Panc1 (cell line): ENCODE measurements around the gene TFAP2D. TPM values are rescaled to one million over a fixed set of nuclear protein-coding genes. Genes with fewer than 3 reads are reported as not detected.
A peak's percentile ranks its signal among the peaks of the same experiment; 100 is the strongest.

Experiments
- ATAC-seq: fragments of 200-7000 bp; cut with Tn5 transposase; 2 replicates; pipeline ENCODE4 v1.9.1; 2020; ENCODE audit warnings: mild to moderate bottlenecking, moderate library complexity
- BruUV-seq: library from RNA; stranded (reverse); fragments of 400-500 nt; replicated peaks from 2 replicates; lab custom pipeline; 2021; lab: Mats Ljungman, UMichigan
- CTCF ChIA-PET: fragments of 300-600 bp; sonication (Branson Sonifier 250); formaldehyde crosslinking; loops from one replicate; lab custom pipeline; 2022; ENCODE audit warnings: antibody characterized with exemption; lab: Charles Lee
- POLR2A ChIA-PET: fragments of 300-600 bp; sonication (Branson Sonifier 250); formaldehyde crosslinking; loops from one replicate; lab custom pipeline; 2022; ENCODE audit warnings: antibody characterized with exemption; lab: Charles Lee
- DNase-seq: peaks from one replicate; pipeline ENCODE4 v3.0.0-alpha.2; 2010; ENCODE audit warnings: low read depth, low spot score
- H3K27ac ChIP-seq: 2 replicates; pipeline ENCODE4 v1.5.1; 2011; ENCODE audit warnings: mild to moderate bottlenecking, low read length, inconsistent platforms
- H3K27me3 ChIP-seq: fragments of 200-500 bp; sonication (Bioruptor generic); 2 replicates; pipeline ENCODE4 v1.6.0; 2014; ENCODE audit warnings: low read length, inconsistent platforms; ENCODE audit not compliant: control insufficient read depth, insufficient read depth
- H3K36me3 ChIP-seq: fragments of 200-500 bp; sonication (Bioruptor generic); 2 replicates; pipeline ENCODE4 v1.5.1; 2014; ENCODE audit warnings: inconsistent platforms, mild to moderate bottlenecking, low read length, moderate library complexity; ENCODE audit not compliant: control insufficient read depth, insufficient read depth
- H3K4me1 ChIP-seq: 2 replicates; pipeline ENCODE4 v1.5.1; 2011; ENCODE audit warnings: inconsistent platforms, mild to moderate bottlenecking, low read length, moderate library complexity; ENCODE audit not compliant: control insufficient read depth, insufficient read depth
- H3K4me3 ChIP-seq, 2 experiments: 2 replicates each; pipeline ENCODE4 v1.5.1; 2011 to 2012; ENCODE audit warnings: low read depth in 2 of 2, low read length in 2 of 2, mild to moderate bottlenecking in 2 of 2, inconsistent platforms in 1 of 2, moderate library complexity in 1 of 2
- H3K9me3 ChIP-seq: fragments of 200-500 bp; sonication (Bioruptor generic); 2 replicates; pipeline ENCODE4 v1.5.1; 2014; ENCODE audit warnings: low read depth, mild to moderate bottlenecking, inconsistent platforms, low read length, moderate library complexity; ENCODE audit not compliant: control insufficient read depth, insufficient read depth
- CTCF ChIP-seq: fragments of 450-650 bp; IDR thresholded peaks from 2 replicates; pipeline ENCODE4 v1.5.1; 2017; ENCODE audit warnings: mild to moderate bottlenecking
- POLR2AphosphoS5 ChIP-seq: IDR thresholded peaks from 2 replicates; pipeline ENCODE4 v1.6.1; 2012; ENCODE audit warnings: mild to moderate bottlenecking, low read depth, low read length, moderate library complexity
- REST ChIP-seq, 2 experiments: IDR thresholded peaks; 2 replicates each; pipeline ENCODE4 v1.6.1; 2011 to 2012; ENCODE audit warnings: low read depth in 2 of 2, control low read depth in 1 of 2, low read length in 1 of 2, mild to moderate bottlenecking in 1 of 2, moderate library complexity in 1 of 2; ENCODE audit not compliant: insufficient read depth in 1 of 2
- SIN3A ChIP-seq: IDR thresholded peaks from 2 replicates; pipeline ENCODE4 v1.6.1; 2012; ENCODE audit warnings: low read depth, mild to moderate bottlenecking, low read length, moderate library complexity, borderline replicate concordance; ENCODE audit not compliant: insufficient read depth
- TCF7L2 ChIP-seq: IDR thresholded peaks from 2 replicates; pipeline ENCODE4 v1.6.1; 2011; ENCODE audit warnings: mild to moderate bottlenecking, low read depth, low read length, inconsistent platforms
- in situ Hi-C: cut with HindIII; loops from 2 replicates; pipeline ENCODE4 v1.10.0; 2016; ENCODE audit warnings: low sequenced_read_pairs, low pct_unique_long_range_greater_than_20kb
- intact Hi-C: fragments of 100-400 bp; cut with micrococcal nuclease; formaldehyde crosslinking; loops from one replicate; pipeline ENCODE4 v1.10.0; 2022; ENCODE audit not compliant: unreplicated experiment
- total RNA-seq: library from RNA; stranded (reverse); gene quantifications from one replicate; pipeline ENCODE4 v1.2.1, GENCODE V29; 2021; ENCODE audit not compliant: unreplicated experiment

TFAP2D gene
- total RNA-seq, 1 experiment from 2014 or later = not detected

DNA sequence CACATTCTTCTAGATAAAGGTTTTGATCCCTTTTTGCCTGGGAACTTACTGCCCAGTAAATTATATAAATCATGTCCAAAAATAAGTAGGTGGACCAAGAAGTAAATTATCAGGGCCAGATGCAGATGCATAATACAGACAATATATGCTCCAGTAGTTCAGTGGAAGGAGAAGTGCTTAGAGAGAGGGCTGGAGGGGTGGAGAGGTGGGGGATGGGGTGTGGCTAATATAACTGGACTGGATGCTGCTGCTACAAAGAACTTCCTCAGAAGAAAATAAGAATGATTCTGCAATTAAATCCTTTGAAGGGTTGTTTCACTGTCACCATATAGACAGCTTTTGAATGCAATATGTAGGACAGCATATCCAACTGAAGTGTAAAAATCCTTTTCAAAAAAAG lies 14.8 kb upstream of the TFAP2D start:
- H3K4me3 ChIP-seq = no peak overlapping the region
- TF ChIP-seq REST (IDR thresholded peaks at IDR 0.05; ENCODE audit: insufficient read depth in 1 of 2, low read depth in 2 of 2, low read length in 1 of 2) (no peak), POLR2AphosphoS5 (no peak), CTCF (no peak), SIN3A (no peak), TCF7L2 (no peak)
- intact Hi-C loops (no loop called here), in situ Hi-C loops (no loop called here)
- H3K9me3 ChIP-seq = no peaks in the 10 kb centered on the region
- DNase-seq = no peak
- ATAC-seq = no peak
- no peaks in the 10 kb centered on the region for H3K4me1 ChIP-seq
- no TSS peak for BruUV-seq
- ChIA-PET CTCF (no interaction called here), POLR2A (no interaction called here)
- no peaks in the 10 kb centered on the region for H3K27me3 ChIP-seq
- no peaks in the 10 kb centered on the region; the same call in 1 of the 2 replicates for H3K36me3 ChIP-seq
- no peak overlapping the region for H3K27ac ChIP-seq

- TF ChIP-seq TCF7L2 (no peak), REST (IDR thresholded peaks at IDR 0.05; ENCODE audit: insufficient read depth in 1 of 2, low read depth in 2 of 2, low read length in 1 of 2) (peak; percentile 69 to 73)
- in situ Hi-C loops (no loop called here), intact Hi-C loops (no loop called here)
- no TSS peak for BruUV-seq
- no peaks in the 10 kb centered on the region for H3K27me3 ChIP-seq
- H3K4me1 ChIP-seq = no peaks in the 10 kb centered on the region
- H3K9me3 ChIP-seq = no peaks in the 10 kb centered on the region
- no peak overlapping the region for H3K4me3 ChIP-seq
- POLR2A ChIA-PET = no interaction called here
- H3K36me3 ChIP-seq = no peaks in the 10 kb centered on the region; the same call in 1 of the 2 replicates
- DNase-seq (no peak), ATAC-seq (no peak)
- CTCF ChIA-PET = no interaction called here
- H3K27ac ChIP-seq = no peak overlapping the region
Measured at GRCh38 chr6:50699051-50699775, 14.1 kb upstream of the TFAP2D start.
